Measurements from ENCODE around the gene NTRK3. TPM values are rescaled to one million over a fixed set of nuclear protein-coding genes. Genes with fewer than 3 reads are reported as not detected.

Gene NTRK3
- total RNA-seq, 1 experiment from 2014 or later, result not detected

- Mint-ChIP-seq H3K27ac (ENCODE audit: low read depth, unreplicated experiment) (no peak overlapping the region), H3K9me3 (ENCODE audit: unreplicated experiment) (peaks cover 22% of the 10 kb centered on the region), H3K4me1 (ENCODE audit: insufficient read depth, unreplicated experiment) (no peaks in the 10 kb centered on the region), H3K27me3 (ENCODE audit: insufficient read depth, unreplicated experiment) (no peaks in the 10 kb centered on the region), H3K4me3 (ENCODE audit: unreplicated experiment) (no peak overlapping the region), H3K36me3 (ENCODE audit: insufficient read depth, unreplicated experiment) (no peaks in the 10 kb centered on the region)
- intact Hi-C loops (cut with micrococcal nuclease), result no loop called here
- ChIA-PET CTCF (interaction anchor here (0.5 to 0.7 kb wide), 3 partner anchors 286 to 369 kb away, joined by 3 to 4 read pairs (median 3); no protein-coding TSS in a partner anchor), POLR2A (no interaction called here)
- no peak for TF ChIP-seq CTCF (IDR thresholded peaks at IDR 0.05; ENCODE audit: unreplicated experiment)
- no peak for DNase-seq (ENCODE audit: unreplicated experiment)
- BruUV-seq (replicated peaks), result no TSS peak
These were observed 353.6 kb downstream of the NTRK3 start for GRCh38 chr15:87902772-87903426.

DNA sequence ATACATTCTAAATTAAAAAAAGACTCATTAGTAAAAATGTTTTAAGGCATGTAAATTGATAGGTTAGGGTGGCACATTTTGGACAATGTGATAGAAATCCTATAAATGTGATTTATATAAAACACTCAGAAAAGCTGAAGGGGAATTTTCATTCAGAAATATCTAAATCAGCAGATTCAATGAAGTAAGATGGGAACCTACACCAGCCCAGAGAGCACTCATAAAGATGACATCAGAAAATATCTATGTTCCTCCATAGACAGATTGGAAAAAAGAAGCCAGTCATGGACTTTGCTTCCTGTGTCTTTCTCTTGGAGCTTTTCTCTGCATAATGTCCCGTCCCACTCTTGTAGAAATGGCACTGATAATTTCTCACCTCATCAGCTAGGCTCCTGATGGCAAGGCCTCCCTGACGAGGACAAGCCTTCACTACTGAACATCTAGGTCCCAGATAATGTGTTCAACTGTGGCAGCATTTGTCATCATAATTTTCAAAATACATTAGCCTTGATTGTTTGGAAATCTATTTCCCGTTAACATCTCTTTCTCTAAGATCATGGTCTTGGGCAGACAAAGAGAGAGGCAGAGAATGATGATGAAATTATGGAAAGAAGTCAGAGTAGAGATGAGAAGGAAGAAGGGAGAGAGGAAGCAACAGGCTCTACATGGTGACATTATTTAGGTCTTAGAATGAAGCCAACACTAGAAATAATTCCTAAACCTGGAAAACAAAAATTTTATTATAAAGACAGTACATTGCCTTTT lies 354.4 kb downstream of the NTRK3 start:
- BruUV-seq (replicated peaks), result no TSS peak
- no peak overlapping the region for H3K4me3 Mint-ChIP-seq (ENCODE audit: unreplicated experiment)
- no peaks in the 10 kb centered on the region for H3K27me3 Mint-ChIP-seq (ENCODE audit: insufficient read depth, unreplicated experiment)

DNA sequence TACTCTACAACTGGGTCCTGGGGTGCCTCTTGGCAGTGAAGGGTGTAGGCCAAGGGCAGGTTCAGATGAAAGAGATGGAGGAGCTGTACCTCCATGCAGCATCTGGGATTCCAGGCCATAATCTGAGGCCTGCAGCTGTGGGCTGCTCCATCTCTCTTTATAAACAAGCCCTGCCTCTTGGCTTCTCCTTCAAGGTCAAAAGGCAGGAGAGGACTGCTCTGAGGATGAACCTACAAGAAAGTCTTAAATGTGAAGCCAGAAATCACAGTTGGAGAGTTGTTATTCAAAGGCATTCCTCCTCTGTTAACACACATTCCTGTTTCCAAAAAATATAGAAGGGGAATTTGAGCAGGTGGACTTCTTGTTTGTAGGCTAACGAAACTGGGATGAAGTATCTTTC lies 355.5 kb downstream of the NTRK3 start:
- Mint-ChIP-seq H3K4me3 (ENCODE audit: unreplicated experiment) (no peak overlapping the region), H3K27me3 (ENCODE audit: insufficient read depth, unreplicated experiment) (no peaks in the 10 kb centered on the region), H3K4me1 (ENCODE audit: insufficient read depth, unreplicated experiment) (no peaks in the 10 kb centered on the region), H3K27ac (ENCODE audit: low read depth, unreplicated experiment) (no peak overlapping the region), H3K9me3 (ENCODE audit: unreplicated experiment) (peaks cover 14% of the 10 kb centered on the region), H3K36me3 (ENCODE audit: insufficient read depth, unreplicated experiment) (no peaks in the 10 kb centered on the region)
- intact Hi-C loops (cut with micrococcal nuclease), result no loop called here
- BruUV-seq (replicated peaks), result no TSS peak
- no peak for DNase-seq (ENCODE audit: unreplicated experiment)
- POLR2A ChIA-PET, result interaction anchor here (0.6 kb wide), 1 partner anchor 36 kb away, joined by 3 read pairs; no protein-coding TSS in a partner anchor
- CTCF ChIA-PET, result interaction anchor here (0.6 kb wide), 1 partner anchor 122 kb away, joined by 3 read pairs; no protein-coding TSS in a partner anchor
- TF ChIP-seq CTCF (IDR thresholded peaks at IDR 0.05; ENCODE audit: unreplicated experiment), result no peak

More for the DNA sequence above, 354.4 kb downstream of the NTRK3 start:
- no peaks in the 10 kb centered on the region for H3K36me3 Mint-ChIP-seq (ENCODE audit: insufficient read depth, unreplicated experiment)
- POLR2A ChIA-PET, result no interaction called here
- CTCF ChIA-PET, result interaction anchor here (0.5 kb wide), 1 partner anchor 345 kb away, joined by 3 read pairs; no protein-coding TSS in a partner anchor
- intact Hi-C loops (cut with micrococcal nuclease), result no loop called here
- peaks cover 22% of the 10 kb centered on the region for H3K9me3 Mint-ChIP-seq (ENCODE audit: unreplicated experiment)
- no peak overlapping the region for H3K27ac Mint-ChIP-seq (ENCODE audit: low read depth, unreplicated experiment)
- no peaks in the 10 kb centered on the region for H3K4me1 Mint-ChIP-seq (ENCODE audit: insufficient read depth, unreplicated experiment)
- no peak for DNase-seq (ENCODE audit: unreplicated experiment)
- TF ChIP-seq CTCF (IDR thresholded peaks at IDR 0.05; ENCODE audit: unreplicated experiment), result no peak

- no TSS peak for BruUV-seq (replicated peaks)
- H3K9me3 Mint-ChIP-seq (ENCODE audit: unreplicated experiment), result peaks cover 20% of the 10 kb centered on the region
- intact Hi-C loops (cut with micrococcal nuclease), result no loop called here
- CTCF ChIA-PET, result interaction anchor here (0.6 to 1.0 kb wide), 2 partner anchors 9 to 167 kb away, joined by 3 read pairs; no protein-coding TSS in a partner anchor
- H3K27me3 Mint-ChIP-seq (ENCODE audit: insufficient read depth, unreplicated experiment), result no peaks in the 10 kb centered on the region
- H3K4me1 Mint-ChIP-seq (ENCODE audit: insufficient read depth, unreplicated experiment), result no peaks in the 10 kb centered on the region
- H3K4me3 Mint-ChIP-seq (ENCODE audit: unreplicated experiment), result no peak overlapping the region
- H3K36me3 Mint-ChIP-seq (ENCODE audit: insufficient read depth, unreplicated experiment), result no peaks in the 10 kb centered on the region
- DNase-seq (ENCODE audit: unreplicated experiment), result no peak
- POLR2A ChIA-PET, result no interaction called here
- no peak overlapping the region for H3K27ac Mint-ChIP-seq (ENCODE audit: low read depth, unreplicated experiment)
- TF ChIP-seq CTCF (IDR thresholded peaks at IDR 0.05; ENCODE audit: unreplicated experiment), result no peak
These were observed 359.6 kb downstream of the NTRK3 start for GRCh38 chr15:87896936-87897335.

Measured in MCF 10A (cell line).